ENCODE data around the gene GRM7. TPM values are rescaled to one million over a fixed set of nuclear protein-coding genes. Genes with fewer than 3 reads are reported as not detected.

Gene GRM7
- total RNA-seq, 6 donors from 2014 or later = 0.46 to 8.6 TPM; not detected in 4

- no peaks in the 10 kb centered on the region for H3K4me1 ChIP-seq
- WGBS, 2 donors = 59 to 64% methylated on average over 5 of the region's 5 CpGs
- H3K36me3 ChIP-seq = no peaks in the 10 kb centered on the region
- no peaks in the 10 kb centered on the region for H3K27me3 ChIP-seq
- no peak for DNase-seq
- H3K27ac ChIP-seq = no peak overlapping the region
- no peak for TF ChIP-seq POLR2A (IDR thresholded peaks at IDR 0.05)
- TF ChIP-seq POLR2AphosphoS5 (IDR thresholded peaks at IDR 0.05) = no peak
- TF ChIP-seq CTCF (IDR thresholded peaks at IDR 0.05) = no peak
- no peak for TF ChIP-seq EP300 (IDR thresholded peaks at IDR 0.05)
- no peak overlapping the region for H3K4me3 ChIP-seq
- H3K9me3 ChIP-seq = no peaks in the 10 kb centered on the region
- no peak for ATAC-seq (ENCODE audit: low FRiP score in 2 of 2)
Observed at GRCh38 chr3:7543294-7543880, 682.5 kb downstream of the GRM7 start.

- no peak for DNase-seq
- TF ChIP-seq EP300 (IDR thresholded peaks at IDR 0.05) (no peak), CTCF (IDR thresholded peaks at IDR 0.05) (no peak), POLR2A (IDR thresholded peaks at IDR 0.05) (no peak), POLR2AphosphoS5 (IDR thresholded peaks at IDR 0.05) (no peak)
- no peaks in the 10 kb centered on the region for H3K36me3 ChIP-seq
- no peak overlapping the region for H3K4me3 ChIP-seq
- no peaks in the 10 kb centered on the region for H3K4me1 ChIP-seq
- ATAC-seq (ENCODE audit: low FRiP score in 2 of 2) = no peak
- no peaks in the 10 kb centered on the region for H3K27me3 ChIP-seq
- H3K27ac ChIP-seq = no peak overlapping the region
- no peaks in the 10 kb centered on the region for H3K9me3 ChIP-seq
- WGBS, 2 donors = 80 to 86% methylated on average over 3 of the region's 3 CpGs
Observed at GRCh38 chr3:7545334-7545733, 684.4 kb downstream of the GRM7 start.

- no peak for TF ChIP-seq EP300 (IDR thresholded peaks at IDR 0.05)
- TF ChIP-seq POLR2AphosphoS5 (IDR thresholded peaks at IDR 0.05) = no peak
- TF ChIP-seq POLR2A (IDR thresholded peaks at IDR 0.05) = no peak
Observed at GRCh38 chr3:7546253-7546652, 685.3 kb downstream of the GRM7 start.

GRCh38 chr3:7547826-7548225 lies 686.9 kb downstream of the GRM7 start:
- ATAC-seq (ENCODE audit: low FRiP score in 2 of 2) (no peak), DNase-seq (no peak)
- peaks cover 0 to 12% (median 6%) of the 10 kb centered on the region in 4 donors for H3K9me3 ChIP-seq
- WGBS, 2 donors = 79 to 91% methylated on average over 1 of the region's 1 CpG
- H3K4me3 ChIP-seq = no peak overlapping the region
- H3K4me1 ChIP-seq = no peaks in the 10 kb centered on the region
- TF ChIP-seq POLR2AphosphoS5 (IDR thresholded peaks at IDR 0.05) (no peak), CTCF (IDR thresholded peaks at IDR 0.05) (no peak), EP300 (IDR thresholded peaks at IDR 0.05) (no peak), POLR2A (IDR thresholded peaks at IDR 0.05) (no peak)
- H3K27me3 ChIP-seq = no peaks in the 10 kb centered on the region
- H3K27ac ChIP-seq = no peak overlapping the region
- no peaks in the 10 kb centered on the region for H3K36me3 ChIP-seq

More at GRCh38 chr3:7546253-7546652, 685.3 kb downstream of the GRM7 start:
- no peaks in the 10 kb centered on the region for H3K4me1 ChIP-seq
- H3K9me3 ChIP-seq = no peaks in the 10 kb centered on the region
- WGBS, 2 donors = 63 to 71% methylated on average over 4 of the region's 4 CpGs
- no peak for DNase-seq
- H3K4me3 ChIP-seq = no peak overlapping the region
- H3K27ac ChIP-seq = no peak overlapping the region
- ATAC-seq (ENCODE audit: low FRiP score in 2 of 2) = no peak
- no peaks in the 10 kb centered on the region for H3K36me3 ChIP-seq
- no peaks in the 10 kb centered on the region for H3K27me3 ChIP-seq

GRCh38 chr3:7562892-7563291 lies 702.0 kb downstream of the GRM7 start:
- Histone ChIP-seq H3K36me3 (no peaks in the 10 kb centered on the region), H3K27ac (no peak overlapping the region), H3K9me3 (no peaks in the 10 kb centered on the region), H3K4me1 (no peaks in the 10 kb centered on the region), H3K4me3 (no peak overlapping the region), H3K27me3 (no peaks in the 10 kb centered on the region)
- TF ChIP-seq EP300 (IDR thresholded peaks at IDR 0.05) = no peak
- no peak for TF ChIP-seq CTCF (IDR thresholded peaks at IDR 0.05)
- no peak for TF ChIP-seq POLR2A (IDR thresholded peaks at IDR 0.05)
- no peak for TF ChIP-seq POLR2AphosphoS5 (IDR thresholded peaks at IDR 0.05)
- WGBS, 2 donors = 0 to 49% methylated on average over 1 of the region's 1 CpG
- DNase-seq (no peak), ATAC-seq (ENCODE audit: low FRiP score in 2 of 2) (no peak)
